CD14-positive monocyte (primary cell): ENCODE data around the gene AFF3. TPM values are rescaled to one million over a fixed set of nuclear protein-coding genes. Genes with fewer than 3 reads are reported as not detected.

ENCODE experiments used
- DNase-seq, 3 donors: peaks; one replicate each; pipeline ENCODE4 v3.0.0-alpha.2; 2011 to 2022
- H2AFZ ChIP-seq: 2 replicates; pipeline ENCODE4 v1.6.0; 2012; ENCODE audit warnings: mild to moderate bottlenecking, low read depth, low read length, inconsistent platforms; ENCODE audit not compliant: insufficient read depth, poor library complexity, severe bottlenecking
- H3K27ac ChIP-seq, 2 donors: 1 replicate in 1 of 2; 2 replicates in 1 of 2; pipeline ENCODE4 v1.5.1; 2012 to 2013; ENCODE audit warnings: low read length in 2 of 2, control low read depth in 1 of 2, inconsistent platforms in 1 of 2, low read depth in 1 of 2, mild to moderate bottlenecking in 1 of 2
- H3K27me3 ChIP-seq, 2 donors: one replicate each; pipeline versions ENCODE4 v1.6.0 to v1.6.1; 2011 to 2013; ENCODE audit warnings: low read length in 2 of 2; ENCODE audit not compliant: control insufficient read depth in 2 of 2, insufficient read depth in 2 of 2
- H3K36me3 ChIP-seq, 2 donors: replicated peaks in 1 of 2; 1 replicate in 1 of 2; 2 replicates in 1 of 2; pipeline versions ENCODE4 v1.5.1 to v1.6.1; 2012 to 2013; ENCODE audit warnings: low read length in 2 of 2, control low read depth in 1 of 2, inconsistent platforms in 1 of 2, mild to moderate bottlenecking in 1 of 2; ENCODE audit not compliant: insufficient read depth in 2 of 2, control insufficient read depth in 1 of 2
- H3K4me1 ChIP-seq, 2 donors: 1 replicate in 1 of 2; 2 replicates in 1 of 2; pipeline versions ENCODE4 v1.5.1 to v1.6.1; 2012 to 2013; ENCODE audit warnings: low read length in 2 of 2, control low read depth in 1 of 2, inconsistent platforms in 1 of 2, mild to moderate bottlenecking in 1 of 2, moderate library complexity in 1 of 2; ENCODE audit not compliant: insufficient read depth in 2 of 2, control insufficient read depth in 1 of 2
- H3K4me2 ChIP-seq: replicated peaks from 2 replicates; pipeline ENCODE3; 2012; ENCODE audit warnings: low read length, moderate library complexity, mild to moderate bottlenecking; ENCODE audit not compliant: poor library complexity, severe bottlenecking; ENCODE audit errors: extremely low read depth
- H3K4me3 ChIP-seq, 3 experiments: fragments of 200-600 bp in 1 of 3; sonication (generic) in 1 of 3; replicated peaks in 1 of 3; 1 replicate in 2 of 3; 2 replicates in 1 of 3; pipeline ENCODE4 v1.5.1; 2011 to 2013; ENCODE audit warnings: low read length in 3 of 3, mild to moderate bottlenecking in 3 of 3, control low read depth in 2 of 3, low read depth in 2 of 3, inconsistent platforms in 1 of 3, moderate library complexity in 1 of 3
- H3K79me2 ChIP-seq: 2 replicates; pipeline ENCODE4 v1.6.0; 2012; ENCODE audit warnings: mild to moderate bottlenecking, control low read depth, inconsistent platforms, low read length, moderate library complexity; ENCODE audit not compliant: insufficient read depth
- H3K9ac ChIP-seq: 2 replicates; pipeline ENCODE4 v1.6.0; 2017; ENCODE audit warnings: low read length, mild to moderate bottlenecking; ENCODE audit not compliant: insufficient read depth, poor library complexity, severe bottlenecking
- H3K9me3 ChIP-seq, 2 donors: replicated peaks in 1 of 2; 1 replicate in 1 of 2; 2 replicates in 1 of 2; pipeline versions ENCODE4 v1.5.1 to v1.6.1; 2012 to 2013; ENCODE audit warnings: low read length in 2 of 2, control low read depth in 1 of 2; ENCODE audit not compliant: control insufficient read depth in 1 of 2, insufficient read depth in 1 of 2
- H4K20me1 ChIP-seq: 2 replicates; pipeline ENCODE4 v1.6.0; 2012; ENCODE audit warnings: mild to moderate bottlenecking, low read length, control low read depth, moderate library complexity; ENCODE audit not compliant: insufficient read depth
- H3K27ac Mint-ChIP-seq, 7 donors: one replicate each; pipeline ENCODE4 v1.8.0; 2020; ENCODE audit warnings: mild to moderate bottlenecking in 7 of 7, mixed read lengths in 7 of 7, moderate library complexity in 6 of 7, inconsistent platforms in 2 of 7
- H3K27me3 Mint-ChIP-seq, 3 donors: one replicate each; pipeline ENCODE4 v1.8.0; 2021 to 2022; ENCODE audit warnings: low read depth in 3 of 3, mild to moderate bottlenecking in 3 of 3, mixed read lengths in 3 of 3, moderate library complexity in 3 of 3, inconsistent platforms in 1 of 3
- H3K36me3 Mint-ChIP-seq, 2 donors: one replicate each; pipeline ENCODE4 v1.8.0; 2020; ENCODE audit warnings: mixed read lengths in 2 of 2, inconsistent platforms in 1 of 2, mild to moderate bottlenecking in 1 of 2
- H3K4me1 Mint-ChIP-seq: one replicate; pipeline ENCODE4 v1.8.0; 2020; ENCODE audit warnings: mild to moderate bottlenecking, mixed read lengths
- H3K4me3 Mint-ChIP-seq, 2 donors: one replicate each; pipeline ENCODE4 v1.8.0; 2020; ENCODE audit warnings: mild to moderate bottlenecking in 2 of 2, mixed read lengths in 2 of 2, moderate library complexity in 1 of 2
- H3K9me3 Mint-ChIP-seq, 7 donors: one replicate each; pipeline ENCODE4 v1.8.0; 2020 to 2022; ENCODE audit warnings: mixed read lengths in 7 of 7, mild to moderate bottlenecking in 6 of 7, moderate library complexity in 6 of 7, inconsistent platforms in 2 of 7
- WGBS: methylation state at CpG from one replicate; pipeline ENCODE4 v1.1.5; 2013; ENCODE audit warnings: missing lambda C conversion rate; ENCODE audit not compliant: insufficient coverage; 5-methylcytosine and 5-hydroxymethylcytosine counted together
- intact Hi-C, 2 donors: fragments of 100-400 bp; cut with micrococcal nuclease; formaldehyde crosslinking; loops; one replicate each; pipeline versions ENCODE4 v1.15.0 to v1.15.1; 2023
- polyA plus RNA-seq, 3 donors: library from polyadenylated mRNA; depleted of rRNA in 1 of 3; unstranded in 2 of 3; stranded (reverse) in 1 of 3; fragments of 300-500 nt in 2 of 3; fragments of >200 nt in 1 of 3; fragmentation: Illumina TruSeq in 2 of 3; gene quantifications; 1 replicate in 2 of 3; 2 replicates in 1 of 3; pipeline ENCODE4 v1.2.3, GENCODE V29; 2012 to 2021
- TF ChIP-seq, protein P1 (sequence below): fragments of 200-600 bp; IDR thresholded peaks from one replicate; pipeline ENCODE4 v1.8.0; 2022; ENCODE audit warnings: antibody characterized with exemption, mild to moderate bottlenecking

AFF3 gene
- polyA plus RNA-seq, 3 donors: 0.17 to 4.1 (median 0.49) TPM

DNA sequence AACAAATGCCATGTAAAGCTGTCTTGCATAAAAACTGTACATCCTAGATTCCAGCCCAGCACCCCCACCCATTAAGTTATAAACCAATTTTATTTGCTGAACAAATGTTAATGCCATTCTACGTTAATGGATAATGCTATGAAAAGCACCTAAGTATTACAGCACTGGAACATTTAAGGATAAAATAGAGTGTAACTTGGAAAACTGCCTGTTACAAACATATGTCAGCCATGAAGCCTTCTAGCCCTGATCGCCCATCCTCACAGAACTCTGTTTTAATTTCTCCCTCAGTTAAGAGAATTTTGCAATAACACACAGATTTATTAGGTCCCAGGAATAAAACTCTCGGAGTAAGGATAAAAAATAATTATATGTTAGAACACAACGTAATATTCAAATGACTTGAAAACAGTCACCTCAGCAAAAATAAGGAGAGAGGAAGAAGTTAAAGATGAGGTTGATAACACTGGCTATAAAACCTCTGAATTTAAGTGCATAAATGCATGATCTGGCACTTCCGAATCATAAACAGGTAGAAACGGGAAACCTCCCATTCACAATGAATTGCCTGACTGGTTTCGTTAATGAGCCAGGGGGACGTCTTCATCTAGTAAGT, 308.7 kb downstream of the AFF3 start:
- H4K20me1 ChIP-seq: no peaks in the 10 kb centered on the region
- intact Hi-C loops: no loop called here
- Mint-ChIP-seq H3K4me3 (no peak overlapping the region), H3K9me3 (peaks cover 1 to 16% (median 10%) of the 10 kb centered on the region in 7 donors), H3K4me1 (peaks cover 5% of the 10 kb centered on the region), H3K36me3 (peaks cover 20 to 26% of the 10 kb centered on the region in 2 donors), H3K27ac (no peak overlapping the region), H3K27me3 (peaks cover 0 to 6% (median 4%) of the 10 kb centered on the region in 3 donors)
- H3K27me3 ChIP-seq: no peaks in the 10 kb centered on the region
- no peak for DNase-seq
- no peak overlapping the region for H3K9ac ChIP-seq
- TF ChIP-seq, protein P1, sequence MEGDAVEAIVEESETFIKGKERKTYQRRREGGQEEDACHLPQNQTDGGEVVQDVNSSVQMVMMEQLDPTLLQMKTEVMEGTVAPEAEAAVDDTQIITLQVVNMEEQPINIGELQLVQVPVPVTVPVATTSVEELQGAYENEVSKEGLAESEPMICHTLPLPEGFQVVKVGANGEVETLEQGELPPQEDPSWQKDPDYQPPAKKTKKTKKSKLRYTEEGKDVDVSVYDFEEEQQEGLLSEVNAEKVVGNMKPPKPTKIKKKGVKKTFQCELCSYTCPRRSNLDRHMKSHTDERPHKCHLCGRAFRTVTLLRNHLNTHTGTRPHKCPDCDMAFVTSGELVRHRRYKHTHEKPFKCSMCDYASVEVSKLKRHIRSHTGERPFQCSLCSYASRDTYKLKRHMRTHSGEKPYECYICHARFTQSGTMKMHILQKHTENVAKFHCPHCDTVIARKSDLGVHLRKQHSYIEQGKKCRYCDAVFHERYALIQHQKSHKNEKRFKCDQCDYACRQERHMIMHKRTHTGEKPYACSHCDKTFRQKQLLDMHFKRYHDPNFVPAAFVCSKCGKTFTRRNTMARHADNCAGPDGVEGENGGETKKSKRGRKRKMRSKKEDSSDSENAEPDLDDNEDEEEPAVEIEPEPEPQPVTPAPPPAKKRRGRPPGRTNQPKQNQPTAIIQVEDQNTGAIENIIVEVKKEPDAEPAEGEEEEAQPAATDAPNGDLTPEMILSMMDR: no peak
- no peaks in the 10 kb centered on the region for H3K9me3 ChIP-seq
- no peak overlapping the region for H2AFZ ChIP-seq
- H3K27ac ChIP-seq: no peak overlapping the region
- no peaks in the 10 kb centered on the region for H3K4me1 ChIP-seq
- H3K79me2 ChIP-seq: no peaks in the 10 kb centered on the region
- H3K4me2 ChIP-seq: no peak overlapping the region
- WGBS: no CpG with 5 or more reads among the region's 8 CpGs
- H3K4me3 ChIP-seq: no peak overlapping the region
- H3K36me3 ChIP-seq: no peaks in the 10 kb centered on the region

DNA sequence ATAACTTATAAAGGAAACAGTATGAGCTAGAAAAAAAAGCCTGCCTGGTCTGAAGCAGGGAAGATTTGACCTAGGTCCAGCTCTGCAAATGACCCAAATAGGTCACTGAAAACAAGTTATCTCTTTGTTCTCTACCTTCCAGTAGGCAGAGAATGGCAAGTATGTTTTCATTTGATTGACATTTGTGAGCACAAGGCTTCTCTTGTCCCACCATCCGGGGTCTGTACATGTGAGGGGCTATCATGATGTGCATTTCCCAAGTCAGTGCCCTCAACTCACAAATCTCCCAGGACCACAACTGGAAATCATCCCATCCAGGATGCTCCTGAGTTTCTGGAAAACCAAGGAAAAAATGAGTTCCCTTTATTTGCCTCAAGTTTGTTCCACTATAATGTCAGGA, 309.5 kb downstream of the AFF3 start:
- peaks cover 6 to 7% of the 10 kb centered on the region in 2 donors for H3K4me1 ChIP-seq
- H3K36me3 ChIP-seq: no peaks in the 10 kb centered on the region
- intact Hi-C loops: no loop called here
- WGBS: no CpG with 5 or more reads among the region's 1 CpG
- no peak overlapping the region for H3K4me3 ChIP-seq
- peaks cover 1 to 16% (median 10%) of the 10 kb centered on the region in 7 donors for H3K9me3 Mint-ChIP-seq
- no peaks in the 10 kb centered on the region for H3K27me3 ChIP-seq
- H3K9ac ChIP-seq: no peak overlapping the region
- TF ChIP-seq, protein P1: no peak
- no peaks in the 10 kb centered on the region for H3K79me2 ChIP-seq
- no peak overlapping the region for H3K27ac ChIP-seq
- peaks cover 11% of the 10 kb centered on the region for H3K4me1 Mint-ChIP-seq
- H3K27me3 Mint-ChIP-seq: peaks cover 0 to 4% (median 4%) of the 10 kb centered on the region in 3 donors
- DNase-seq: no peak
- H3K36me3 Mint-ChIP-seq: peaks cover 20 to 26% of the 10 kb centered on the region in 2 donors
- H3K27ac Mint-ChIP-seq: no peak overlapping the region
- H3K4me2 ChIP-seq: no peak overlapping the region
- no peaks in the 10 kb centered on the region for H4K20me1 ChIP-seq
- H3K4me3 Mint-ChIP-seq: no peak overlapping the region
- no peaks in the 10 kb centered on the region for H3K9me3 ChIP-seq
- no peak overlapping the region for H2AFZ ChIP-seq
